ENCODE measurements around the gene DNAJB1.
"Not testable (repeated sequence)": the region's sequence is repeated elsewhere in the genome, so short reads cannot be mapped to it uniquely, and the experiment has no call there.

The DNAJB1 gene

GRCh38 chr19:14553042-14553938, 35.1 kb upstream of the DNAJB1 start:
- no peak for DNase-seq (ENCODE audit: low spot score)

GRCh38 chr19:14552006-14552360, 33.8 kb upstream of the DNAJB1 start:
- DNase-seq (ENCODE audit: low spot score) = not testable (repeated sequence)

- peak; percentile 16 for DNase-seq (ENCODE audit: low spot score)
Observed at GRCh38 chr19:14551134-14552005, 33.2 kb upstream of the DNAJB1 start.

GRCh38 chr19:14550201-14550754, 32.1 kb upstream of the DNAJB1 start:
- no peak for DNase-seq (ENCODE audit: low spot score)

- no peak for DNase-seq (ENCODE audit: low spot score)
Observed at GRCh38 chr19:14545716-14546082, 27.5 kb upstream of the DNAJB1 start.

GRCh38 chr19:14544977-14545715, 26.9 kb upstream of the DNAJB1 start:
- no peak for DNase-seq (ENCODE audit: low spot score)

- no peak for DNase-seq (ENCODE audit: low spot score)
Observed at GRCh38 chr19:14544047-14544446, 25.9 kb upstream of the DNAJB1 start.

GRCh38 chr19:14542711-14543328, 24.6 kb upstream of the DNAJB1 start:
- DNase-seq (ENCODE audit: low spot score) = no peak

- DNase-seq (ENCODE audit: low spot score) = not testable (repeated sequence)
Observed at GRCh38 chr19:14541979-14542378, 23.8 kb upstream of the DNAJB1 start.

- no peak for DNase-seq (ENCODE audit: low spot score)
Observed at GRCh38 chr19:14540741-14541525, 22.7 kb upstream of the DNAJB1 start.

GRCh38 chr19:14536926-14537692, 18.9 kb upstream of the DNAJB1 start:
- DNase-seq (ENCODE audit: low spot score) = no peak

- DNase-seq (ENCODE audit: low spot score) = no peak
Observed at GRCh38 chr19:14533450-14533849, 15.3 kb upstream of the DNAJB1 start.

GRCh38 chr19:14530506-14530905, 12.3 kb upstream of the DNAJB1 start:
- DNase-seq (ENCODE audit: low spot score) = no peak

- DNase-seq (ENCODE audit: low spot score) = peak; percentile 43
Observed at GRCh38 chr19:14530005-14530348, 11.8 kb upstream of the DNAJB1 start.

- DNase-seq (ENCODE audit: low spot score) = peak; percentile 99
Observed at GRCh38 chr19:14529254-14530004, 11.2 kb upstream of the DNAJB1 start, which contains the start of gene TECR. Gene TECR, plus strand, starts transcription at chr19:14529594. Its CDS starts 103 bp downstream, at chr19:14529697.

GRCh38 chr19:14528419-14529253, 10.4 kb upstream of the DNAJB1 start:
- no peak for DNase-seq (ENCODE audit: low spot score)

GRCh38 chr19:14526423-14526822, 8.2 kb upstream of the DNAJB1 start:
- DNase-seq (ENCODE audit: low spot score) = no peak

GRCh38 chr19:14525729-14526128, 7.5 kb upstream of the DNAJB1 start:
- no peak for DNase-seq (ENCODE audit: low spot score)

Data from RKO (cell line).